GM21529 (cell line): ENCODE data around the gene FLNB.

Experiments
- ATAC-seq: cut with Tn5 transposase; IDR thresholded peaks from one replicate; pipeline ENCODE4 v1.9.1; 2021; ENCODE audit not compliant: unreplicated experiment

Gene FLNB

DNA sequence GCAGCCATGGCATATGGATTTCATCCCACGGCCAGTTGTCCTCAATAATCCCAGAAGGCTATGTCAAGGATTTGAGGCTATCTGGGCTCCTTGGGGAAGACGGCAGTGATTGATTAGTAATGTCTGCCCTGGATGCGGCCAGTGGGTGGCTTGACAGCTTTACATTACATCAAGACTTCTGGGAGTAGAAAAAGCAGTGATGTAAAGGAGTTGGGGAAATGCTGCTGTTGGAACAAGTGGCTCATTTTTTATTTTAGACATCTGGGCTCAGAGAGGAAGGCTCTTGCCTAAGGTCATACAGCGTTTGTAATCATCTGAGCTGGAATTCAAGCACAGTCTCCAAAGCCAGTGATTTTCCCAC, 94.1 kb downstream of the FLNB start:
- no peak for ATAC-seq

DNA sequence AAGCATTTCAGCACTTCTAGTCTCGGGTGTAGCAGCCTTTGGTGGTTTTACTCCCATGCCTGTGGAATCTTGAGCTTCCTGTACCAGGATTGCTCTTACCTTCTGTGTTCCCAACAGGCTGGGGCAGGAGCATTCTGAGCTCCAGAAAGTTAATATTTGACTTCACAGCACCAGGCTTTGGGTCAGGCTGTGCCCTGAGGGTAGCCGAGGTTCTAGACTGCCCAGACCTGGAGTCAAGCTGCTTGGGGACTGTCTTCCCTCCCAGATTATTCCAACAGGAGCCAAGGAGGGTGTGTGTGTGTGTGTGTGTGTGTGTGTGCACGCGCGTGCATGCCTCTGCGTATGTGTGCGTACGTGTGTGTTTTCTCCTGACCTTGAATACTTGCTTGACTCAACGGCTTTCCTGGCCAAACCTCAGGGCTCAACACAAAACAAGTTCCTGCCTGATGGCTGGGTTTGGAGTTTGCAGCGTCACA, 94.8 kb downstream of the FLNB start:
- no peak for ATAC-seq

DNA sequence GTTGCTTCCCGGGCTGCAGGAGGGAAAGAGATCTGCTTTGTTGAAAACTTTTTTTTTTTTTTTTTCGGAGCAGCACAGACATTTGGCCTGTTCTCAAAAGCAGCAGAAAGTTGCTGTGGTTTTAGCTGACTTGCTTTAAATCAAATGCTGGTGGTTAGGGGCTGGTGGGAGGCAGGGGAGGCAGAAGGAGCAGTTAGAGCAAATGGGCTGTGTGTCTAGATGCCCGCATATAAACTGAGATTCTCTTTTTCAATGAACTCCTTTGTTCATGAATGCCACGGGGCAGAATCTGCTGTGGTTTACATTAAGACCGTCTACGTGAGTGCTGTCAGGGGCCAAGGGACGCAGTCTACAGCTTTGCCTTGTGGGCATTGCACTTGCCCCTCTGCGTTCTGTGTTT, 95.9 kb downstream of the FLNB start:
- no peak for ATAC-seq

DNA sequence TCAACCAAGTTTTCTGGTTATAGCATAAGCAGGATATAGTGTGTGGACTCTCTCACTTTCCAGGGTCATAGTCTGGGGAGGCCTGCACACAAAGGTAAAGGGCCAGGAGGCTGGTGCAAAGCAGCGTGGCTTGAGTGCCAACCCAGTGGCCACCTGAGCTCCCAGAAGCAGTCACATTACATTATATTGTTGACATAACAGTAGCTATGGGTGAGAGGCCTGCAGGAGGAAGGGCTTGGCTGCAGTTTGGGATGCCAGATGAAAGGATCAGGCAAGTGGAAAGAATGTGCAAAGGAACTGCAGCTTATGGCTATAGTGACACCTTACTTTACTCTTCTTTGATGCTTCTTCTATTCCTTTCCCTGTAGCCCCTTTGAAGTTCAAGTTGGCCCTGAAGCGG, 96.5 kb downstream of the FLNB start:
- ATAC-seq = no peak

DNA sequence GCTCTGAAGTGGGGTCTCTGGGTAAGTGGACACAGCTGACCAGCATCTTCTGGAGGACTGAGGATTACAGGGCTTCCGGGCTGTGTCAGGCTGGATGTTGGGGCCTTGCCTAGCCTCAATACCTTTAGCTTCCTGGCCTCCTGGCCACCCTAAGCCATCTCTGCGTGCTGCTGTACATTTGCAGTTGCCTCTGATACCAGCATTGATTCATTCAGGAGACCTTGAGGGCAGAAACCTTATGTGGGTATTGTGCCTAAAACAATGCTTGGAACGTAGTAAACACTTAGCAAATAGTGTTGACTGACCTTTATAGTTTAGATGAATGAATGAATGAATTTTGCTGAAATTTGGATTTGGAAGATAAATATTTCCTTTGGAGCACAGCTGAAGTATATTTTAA, 97.0 kb downstream of the FLNB start:
- no peak for ATAC-seq

DNA sequence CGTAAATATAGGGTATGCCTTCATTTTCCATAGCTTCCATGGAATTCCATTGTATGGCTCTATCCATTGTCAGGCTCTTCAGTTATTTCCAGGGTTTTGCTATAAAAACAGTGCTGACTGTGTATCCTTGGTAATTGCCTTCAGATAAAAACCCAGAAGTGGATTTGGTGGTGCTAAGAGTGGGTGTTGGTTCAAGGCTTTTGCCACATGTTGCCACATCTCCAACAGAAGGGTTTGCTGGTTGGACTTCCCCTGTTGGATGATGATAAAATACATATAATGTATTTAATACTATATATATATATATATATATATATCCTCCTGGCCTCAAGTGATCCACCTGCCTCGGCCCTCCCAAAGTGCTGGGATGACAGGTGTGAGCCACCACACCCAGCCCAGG, 97.8 kb downstream of the FLNB start:
- ATAC-seq = no peak

DNA sequence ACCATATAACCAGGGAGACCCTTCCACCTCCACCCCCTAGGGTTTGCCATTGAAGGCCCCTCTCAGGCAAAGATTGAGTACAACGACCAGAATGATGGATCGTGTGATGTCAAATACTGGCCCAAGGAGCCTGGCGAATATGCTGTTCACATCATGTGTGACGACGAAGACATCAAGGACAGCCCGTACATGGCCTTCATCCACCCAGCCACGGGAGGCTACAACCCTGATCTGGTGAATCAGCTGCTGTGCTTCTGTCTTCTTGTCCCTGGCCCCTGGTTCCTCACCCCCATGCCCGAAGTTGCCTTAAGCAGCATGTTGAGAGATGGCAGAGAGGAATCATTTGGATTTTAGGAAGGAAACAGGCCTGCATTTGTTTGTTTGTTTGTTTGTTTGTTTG, 98.4 kb downstream of the FLNB start:
- ATAC-seq = no peak

DNA sequence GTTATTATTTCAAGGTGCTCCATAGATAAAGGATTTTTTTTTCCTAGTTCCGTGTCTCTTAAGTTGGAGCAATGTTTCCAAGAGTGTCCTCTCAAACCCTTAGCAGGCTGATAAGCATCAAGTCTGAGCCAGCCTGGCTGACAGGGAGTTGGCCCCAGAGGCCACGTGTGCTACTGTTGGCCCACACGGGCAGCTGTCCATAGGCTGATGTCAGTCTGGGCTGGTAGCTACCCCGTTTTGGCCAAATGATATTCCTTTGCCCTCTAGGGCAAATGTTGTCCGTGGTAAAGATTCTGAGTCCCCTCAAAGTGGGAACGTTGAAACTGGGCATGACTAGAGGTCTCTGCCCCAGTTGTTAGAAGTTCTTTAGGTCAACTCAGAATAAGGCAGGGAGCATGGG, 99.4 kb downstream of the FLNB start:
- no peak for ATAC-seq

DNA sequence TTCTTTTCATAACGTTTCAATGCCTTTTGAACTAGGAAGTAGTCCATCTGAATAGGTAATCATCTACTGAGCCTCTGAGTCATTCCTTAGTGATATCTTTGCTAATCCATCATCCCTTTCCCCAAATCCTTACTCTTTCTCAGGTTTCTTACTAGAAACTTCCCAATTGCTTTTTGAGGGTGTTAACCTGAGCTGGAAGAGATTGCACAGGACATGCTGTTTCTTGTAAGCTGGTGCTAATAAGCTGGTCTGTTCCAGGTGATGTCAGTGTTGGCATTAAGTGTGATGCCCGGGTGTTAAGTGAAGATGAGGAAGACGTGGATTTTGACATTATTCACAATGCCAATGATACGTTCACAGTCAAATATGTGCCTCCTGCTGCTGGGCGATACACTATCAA, 101.5 kb downstream of the FLNB start:
- no peak for ATAC-seq

DNA sequence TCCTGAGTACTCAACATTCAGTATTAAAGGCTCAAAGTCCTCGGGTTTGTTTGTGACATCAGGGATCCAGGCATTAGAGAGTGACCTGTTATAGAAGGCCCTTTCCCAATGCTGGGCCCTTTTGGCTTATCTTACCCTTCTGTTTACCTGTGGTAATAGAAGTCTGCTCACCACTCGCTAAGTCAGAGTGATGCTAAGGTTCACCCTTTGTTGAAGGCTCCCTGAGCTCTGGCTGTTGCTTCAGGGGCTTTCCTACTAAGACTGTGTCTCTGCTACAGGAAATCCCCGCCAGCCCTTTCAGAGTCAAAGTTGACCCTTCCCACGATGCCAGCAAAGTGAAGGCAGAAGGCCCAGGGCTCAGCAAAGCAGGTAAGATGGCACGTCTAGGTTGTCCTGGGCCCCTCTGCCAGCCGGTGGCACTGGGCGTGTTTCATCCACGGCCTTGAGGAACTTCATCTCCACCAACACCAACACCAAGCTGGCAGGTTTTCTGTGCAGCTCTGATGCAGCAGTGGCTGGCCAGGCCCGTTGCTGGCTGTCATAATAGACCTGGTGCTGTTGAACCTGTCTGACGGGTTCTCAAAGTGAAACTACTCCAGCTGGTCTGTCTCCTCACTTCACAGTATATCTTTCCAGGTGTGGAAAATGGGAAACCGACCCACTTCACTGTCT, 103.4 kb downstream of the FLNB start:
- peak; percentile 56 for ATAC-seq

DNA sequence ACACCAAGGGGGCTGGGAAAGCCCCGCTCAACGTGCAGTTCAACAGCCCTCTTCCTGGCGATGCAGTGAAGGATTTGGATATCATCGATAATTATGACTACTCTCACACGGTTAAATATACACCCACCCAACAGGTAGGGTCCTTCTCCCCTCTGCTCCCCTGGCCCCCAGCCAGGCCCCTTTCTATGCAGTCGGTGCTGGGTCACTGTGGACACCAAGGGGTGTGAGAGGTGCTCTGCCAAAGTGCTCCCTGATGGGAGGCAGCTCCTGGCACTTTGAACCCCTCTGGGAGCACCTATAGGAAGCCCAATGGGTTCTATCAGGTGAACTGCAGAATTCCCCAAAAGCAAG, 103.9 kb downstream of the FLNB start:
- ATAC-seq = peak; percentile 4

DNA sequence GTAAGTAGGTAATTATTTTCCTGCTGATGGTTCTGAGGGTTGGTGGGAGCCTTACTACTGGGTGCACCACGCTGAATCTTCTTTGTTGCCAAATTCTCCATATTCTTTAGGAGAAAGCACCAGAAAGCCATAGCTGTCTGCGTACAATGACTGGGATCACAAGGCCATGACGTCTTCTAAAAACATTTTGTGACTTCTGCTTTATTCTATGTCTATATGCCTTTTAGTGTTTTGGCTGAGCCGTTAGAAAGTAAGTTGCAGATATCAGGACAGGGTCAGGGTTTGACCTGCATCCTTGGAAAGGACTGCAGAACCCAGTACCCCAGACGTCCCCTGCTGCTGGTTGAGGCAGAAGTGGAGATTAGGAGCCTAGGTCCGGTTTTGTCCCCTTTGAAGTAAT, 107.0 kb downstream of the FLNB start:
- no peak for ATAC-seq

DNA sequence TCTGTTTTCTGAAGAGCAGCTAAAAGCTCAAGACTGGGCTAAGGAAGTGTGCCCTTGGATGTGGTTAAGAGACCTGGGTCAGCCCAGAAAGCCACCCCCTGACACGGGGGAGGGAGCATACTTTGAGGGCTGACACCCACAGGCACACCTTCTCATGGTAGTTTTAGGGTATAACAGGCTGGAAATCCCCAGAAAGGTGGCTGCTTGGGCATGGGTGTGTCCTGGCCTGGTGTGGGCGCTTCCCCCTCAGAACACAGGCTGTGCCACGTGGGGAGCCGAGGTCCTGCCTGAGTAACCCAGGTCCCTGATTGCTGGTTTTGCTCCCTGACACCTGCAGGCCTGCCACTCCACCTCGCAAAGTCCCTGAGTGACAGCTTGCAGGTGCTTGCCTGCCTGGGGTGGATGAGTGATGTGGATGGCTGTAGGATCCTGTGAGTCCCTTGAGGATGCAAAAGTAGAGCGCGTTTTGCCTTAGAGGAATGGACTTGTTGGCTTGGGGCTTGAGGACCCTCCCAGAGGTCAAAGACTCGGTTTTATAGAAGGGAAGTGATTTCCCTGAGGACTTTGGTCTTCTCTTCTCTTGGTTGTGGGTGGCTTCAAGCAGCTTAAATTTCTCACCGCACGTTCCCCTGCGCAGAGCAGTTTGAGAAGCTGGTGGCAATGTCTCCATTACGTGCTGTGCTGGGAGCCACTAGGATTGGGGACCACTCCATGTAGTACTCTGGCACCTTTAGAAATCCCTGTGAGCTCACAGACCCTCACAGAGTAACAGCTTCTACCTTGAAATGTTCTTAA, 108.1 kb downstream of the FLNB start:
- peak; percentile 65 for ATAC-seq

DNA sequence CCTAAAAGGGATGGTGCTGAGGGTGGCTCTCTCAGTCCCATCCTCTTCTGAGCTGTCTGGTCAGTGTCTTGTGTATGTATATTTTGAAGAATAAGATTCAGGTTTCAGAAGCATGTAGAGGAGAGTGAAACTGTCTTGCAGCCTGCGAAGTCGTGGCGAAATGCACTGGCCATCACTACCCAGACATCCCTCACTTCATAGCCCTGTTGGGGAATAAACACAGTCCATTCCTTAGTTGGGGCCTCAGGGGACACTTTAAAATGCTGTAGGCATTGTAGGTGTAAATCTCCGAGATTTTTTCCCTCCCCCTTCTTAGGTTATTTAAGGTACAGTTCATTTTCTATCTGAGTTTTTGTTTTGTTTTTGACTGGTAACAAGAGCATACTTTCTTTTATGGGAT, 108.8 kb downstream of the FLNB start:
- no peak for ATAC-seq

DNA sequence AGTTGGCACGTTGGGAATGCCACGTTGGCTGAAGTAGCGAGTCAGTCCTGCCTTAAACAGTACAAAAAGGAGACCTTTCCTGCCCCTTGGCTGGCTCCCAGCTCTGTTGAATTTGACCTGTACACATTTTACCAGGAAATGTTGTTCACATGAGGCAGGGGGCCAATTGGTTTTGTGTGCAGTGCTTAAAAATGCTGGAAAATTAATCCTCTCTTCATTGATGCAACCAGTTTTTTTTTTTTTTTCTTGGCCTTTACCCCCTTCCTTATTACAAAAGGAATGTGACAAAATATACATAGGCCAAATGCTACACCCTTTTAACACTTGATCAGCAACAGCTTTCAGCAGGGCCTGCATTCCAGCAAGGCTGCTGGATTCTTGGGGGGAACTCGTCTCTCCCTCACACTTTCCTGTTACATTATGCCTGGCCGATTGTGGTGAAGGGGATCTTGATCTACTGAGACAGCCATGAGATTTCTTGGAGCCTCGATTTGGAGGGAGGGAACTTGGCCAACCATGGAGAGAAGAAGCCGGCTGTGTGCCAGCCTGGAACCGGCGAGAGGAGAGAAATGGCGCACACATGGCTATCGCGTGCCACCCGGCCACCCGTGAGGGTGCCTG, 109.4 kb downstream of the FLNB start:
- ATAC-seq = no peak

DNA sequence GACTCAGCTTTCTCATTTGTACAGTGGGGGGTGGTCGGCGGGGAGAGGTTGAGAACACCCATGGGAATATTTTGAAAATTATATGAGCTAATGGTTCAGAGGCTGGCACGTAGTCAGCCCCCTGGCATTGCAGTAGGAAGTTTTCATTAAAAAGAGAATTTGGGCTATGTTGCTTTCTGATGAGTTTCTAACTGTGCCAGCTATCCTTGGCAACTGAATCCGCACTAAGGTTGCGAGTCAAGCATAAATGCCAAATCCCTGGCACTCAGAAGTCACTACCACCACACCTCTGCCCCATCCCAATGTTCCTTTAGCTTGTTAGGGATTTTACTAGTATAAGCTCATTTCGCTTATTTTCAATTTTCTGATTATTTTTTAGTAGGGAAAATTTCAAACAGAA, 111.0 kb downstream of the FLNB start:
- ATAC-seq = no peak

DNA sequence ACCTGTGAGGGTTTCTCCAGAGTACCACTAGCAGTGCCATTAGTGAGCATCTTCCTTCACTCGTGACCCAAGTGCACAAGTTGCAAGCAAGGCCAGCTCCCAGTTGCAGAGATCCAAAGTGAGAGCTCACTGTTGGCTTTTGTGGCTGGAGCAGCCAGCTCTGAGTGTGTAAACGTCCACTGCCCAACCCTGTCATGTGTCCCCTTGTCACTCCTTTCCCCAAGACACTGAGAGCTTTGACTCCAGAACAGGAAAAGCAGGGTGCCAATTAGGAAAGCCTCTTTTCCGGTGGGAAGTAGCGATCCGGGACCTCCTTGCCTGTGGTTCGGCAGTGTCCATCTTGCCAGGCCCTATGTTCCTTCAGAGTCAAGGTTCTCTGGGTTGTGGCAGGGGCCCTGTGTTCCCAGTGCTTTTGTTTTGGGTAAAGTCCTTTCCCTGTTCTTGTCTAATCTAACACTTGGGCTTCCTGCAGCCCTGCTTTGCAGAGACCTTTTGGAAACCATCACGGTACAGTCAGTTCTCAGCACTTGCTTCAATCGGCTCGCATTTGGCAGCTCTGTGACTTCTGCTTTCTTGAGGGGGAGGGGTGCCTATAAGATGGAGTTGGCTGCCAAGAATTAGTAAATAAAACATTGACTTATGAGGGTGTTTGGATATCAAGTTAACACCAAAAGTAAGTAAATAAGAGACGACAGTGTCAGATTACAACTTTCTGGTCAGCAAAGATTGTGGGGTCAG, 112.0 kb downstream of the FLNB start:
- no peak for ATAC-seq

DNA sequence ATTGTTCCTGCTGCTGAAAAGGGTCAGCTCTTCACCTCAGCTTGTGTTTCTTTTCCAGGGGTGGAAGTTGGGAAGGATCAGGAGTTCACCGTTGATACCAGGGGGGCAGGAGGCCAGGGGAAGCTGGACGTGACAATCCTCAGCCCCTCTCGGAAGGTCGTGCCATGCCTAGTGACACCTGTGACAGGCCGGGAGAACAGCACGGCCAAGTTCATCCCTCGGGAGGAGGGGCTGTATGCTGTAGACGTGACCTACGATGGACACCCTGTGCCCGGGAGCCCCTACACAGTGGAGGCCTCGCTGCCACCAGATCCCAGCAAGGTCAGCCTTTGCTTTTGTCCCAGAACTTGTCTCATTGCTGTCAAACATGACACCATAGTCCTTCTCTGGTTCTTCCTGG, 113.0 kb downstream of the FLNB start:
- ATAC-seq = no peak

DNA sequence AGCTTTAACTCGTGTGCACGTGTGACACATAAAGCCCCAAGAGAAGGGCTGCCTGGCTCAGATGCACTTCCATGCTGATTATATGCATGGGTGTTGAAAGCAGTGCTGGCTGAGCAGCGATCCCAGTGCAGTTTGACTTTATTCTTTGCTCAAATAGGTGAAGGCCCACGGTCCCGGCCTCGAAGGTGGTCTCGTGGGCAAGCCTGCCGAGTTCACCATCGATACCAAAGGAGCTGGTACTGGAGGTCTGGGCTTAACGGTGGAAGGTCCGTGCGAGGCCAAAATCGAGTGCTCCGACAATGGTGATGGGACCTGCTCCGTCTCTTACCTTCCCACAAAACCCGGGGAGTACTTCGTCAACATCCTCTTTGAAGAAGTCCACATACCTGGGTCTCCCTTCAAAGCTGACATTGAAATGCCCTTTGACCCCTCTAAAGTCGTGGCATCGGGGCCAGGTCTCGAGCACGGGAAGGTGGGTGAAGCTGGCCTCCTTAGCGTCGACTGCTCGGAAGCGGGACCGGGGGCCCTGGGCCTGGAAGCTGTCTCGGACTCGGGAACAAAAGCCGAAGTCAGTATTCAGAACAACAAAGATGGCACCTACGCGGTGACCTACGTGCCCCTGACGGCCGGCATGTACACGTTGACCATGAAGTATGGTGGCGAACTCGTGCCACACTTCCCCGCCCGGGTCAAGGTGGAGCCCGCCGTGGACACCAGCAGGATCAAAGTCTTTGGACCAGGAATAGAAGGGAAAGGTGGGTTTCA, 114.9 kb downstream of the FLNB start:
- no peak for ATAC-seq

DNA sequence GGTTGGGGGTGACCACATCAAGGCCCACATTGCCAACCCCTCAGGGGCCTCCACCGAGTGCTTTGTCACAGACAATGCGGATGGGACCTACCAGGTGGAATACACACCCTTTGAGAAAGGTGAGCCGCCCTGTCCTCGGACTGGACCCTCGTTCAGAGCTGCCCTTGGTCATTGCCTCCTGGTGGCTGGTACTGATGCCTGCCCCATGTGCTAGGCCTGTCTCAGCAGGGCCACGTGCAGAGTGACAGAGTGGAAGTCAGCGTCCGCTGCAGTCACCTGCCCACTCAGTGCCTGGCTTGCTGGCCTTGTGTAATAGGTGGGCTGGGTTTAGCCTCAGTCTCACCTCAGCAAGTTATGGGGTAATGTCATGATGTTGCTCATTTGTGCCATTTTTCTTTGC, 116.2 kb downstream of the FLNB start:
- ATAC-seq = no peak
